IMR-90 (cell line): Measurements from ENCODE around the gene NTMT1.

Experiments used
- BHLHE40 ChIP-seq: fragments of 150-350 bp; IDR thresholded peaks from 2 replicates; pipeline ENCODE4 v1.6.1; 2016; ENCODE audit warnings: mild to moderate bottlenecking, low read depth, low read length
- CEBPB ChIP-seq: IDR thresholded peaks from 2 replicates; pipeline ENCODE4 v1.6.1; 2012; ENCODE audit warnings: low read depth, low read length, improper control_type of control experiment
- CHD1 ChIP-seq: IDR thresholded peaks from 2 replicates; pipeline ENCODE4 v1.6.1; 2012; ENCODE audit warnings: low read depth, low read length, improper control_type of control experiment
- CTCF ChIP-seq: conservative IDR thresholded peaks from 2 replicates; pipeline ENCODE4 v1.5.1; 2012; ENCODE audit warnings: mild to moderate bottlenecking, low read depth, low read length, improper control_type of control experiment
- MAFK ChIP-seq: IDR thresholded peaks from 2 replicates; pipeline ENCODE4 v1.6.1; 2012; ENCODE audit warnings: low read depth, low read length, improper control_type of control experiment
- MXI1 ChIP-seq: IDR thresholded peaks from 2 replicates; pipeline ENCODE4 v1.6.1; 2012; ENCODE audit warnings: low read depth, mild to moderate bottlenecking, low read length, moderate library complexity, borderline replicate concordance
- NFE2L2 ChIP-seq: fragments of 150-350 bp; IDR thresholded peaks from 2 replicates; pipeline ENCODE4 v1.6.1; 2016; ENCODE audit warnings: low read depth, mild to moderate bottlenecking, low read length
- POLR2A ChIP-seq: IDR thresholded peaks from 2 replicates; pipeline ENCODE4 v1.6.1; 2012; ENCODE audit warnings: mild to moderate bottlenecking, low read depth, low read length
- RAD21 ChIP-seq: IDR thresholded peaks from 2 replicates; pipeline ENCODE4 v1.6.1; 2012; ENCODE audit warnings: low read length, improper control_type of control experiment
- RCOR1 ChIP-seq: IDR thresholded peaks from 2 replicates; pipeline ENCODE4 v1.6.1; 2012; ENCODE audit warnings: mild to moderate bottlenecking, low read length, improper control_type of control experiment; ENCODE audit not compliant: insufficient replicate concordance
- RFX5 ChIP-seq: IDR thresholded peaks from 2 replicates; pipeline ENCODE4 v1.8.0; 2012; ENCODE audit warnings: low read depth, mild to moderate bottlenecking, low read length, moderate library complexity
- SMC3 ChIP-seq: fragments of 150-350 bp; IDR thresholded peaks from 2 replicates; pipeline ENCODE4 v1.6.1; 2016; ENCODE audit warnings: low read depth, mild to moderate bottlenecking, antibody characterized with exemption, low read length, moderate library complexity
- TF ChIP-seq, protein P1 (sequence below): fragments of 150-350 bp; IDR thresholded peaks from 2 replicates; pipeline ENCODE4 v1.6.1; 2017; ENCODE audit warnings: mild to moderate bottlenecking, antibody characterized with exemption, low read length, low read depth

DNA sequence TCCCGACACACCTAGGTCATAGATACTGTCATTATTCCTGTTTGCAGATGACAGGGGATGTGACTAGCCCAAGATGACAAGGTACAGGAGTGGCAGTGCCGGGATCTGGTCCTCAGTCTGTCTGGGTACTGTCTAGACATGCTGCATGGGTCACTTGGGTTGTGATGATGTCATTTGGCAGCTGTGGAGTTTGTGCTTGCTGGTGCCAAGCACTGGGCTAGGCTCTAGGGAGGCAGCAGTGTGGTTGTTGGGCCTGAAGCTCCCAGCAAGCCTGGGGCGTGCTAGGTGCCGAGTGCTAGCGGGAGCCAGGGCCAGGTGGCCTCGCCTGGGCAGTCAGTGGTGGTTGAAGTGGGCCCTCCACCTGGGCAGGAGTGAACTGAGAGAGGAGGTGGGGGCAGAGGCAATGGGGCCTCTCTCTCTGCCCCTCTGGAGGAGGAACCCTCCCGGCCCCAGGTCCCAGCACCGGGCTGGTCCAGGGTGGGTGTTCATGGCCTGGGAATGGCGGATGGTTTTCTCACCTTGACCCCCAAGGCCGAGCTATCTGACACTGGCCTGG, 24.8 kb downstream of the NTMT1 start:
- TF ChIP-seq CTCF = no peak
- no peak for TF ChIP-seq MAFK
- TF ChIP-seq BHLHE40 = no peak
- no peak for TF ChIP-seq POLR2A
- no peak for TF ChIP-seq RAD21
- no peak for TF ChIP-seq MXI1
- no peak for TF ChIP-seq RCOR1
- TF ChIP-seq, protein P1, sequence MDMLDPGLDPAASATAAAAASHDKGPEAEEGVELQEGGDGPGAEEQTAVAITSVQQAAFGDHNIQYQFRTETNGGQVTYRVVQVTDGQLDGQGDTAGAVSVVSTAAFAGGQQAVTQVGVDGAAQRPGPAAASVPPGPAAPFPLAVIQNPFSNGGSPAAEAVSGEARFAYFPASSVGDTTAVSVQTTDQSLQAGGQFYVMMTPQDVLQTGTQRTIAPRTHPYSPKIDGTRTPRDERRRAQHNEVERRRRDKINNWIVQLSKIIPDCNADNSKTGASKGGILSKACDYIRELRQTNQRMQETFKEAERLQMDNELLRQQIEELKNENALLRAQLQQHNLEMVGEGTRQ = no peak
- no peak for TF ChIP-seq CEBPB
- TF ChIP-seq CHD1 = no peak
- no peak for TF ChIP-seq SMC3
- TF ChIP-seq NFE2L2 = no peak
- TF ChIP-seq RFX5 = no peak
